Measurements from ENCODE around the gene NKD1. TPM values are rescaled to one million over a fixed set of nuclear protein-coding genes. Genes with fewer than 3 reads are reported as not detected.

Gene NKD1
- total RNA-seq, 4 donors from 2014 or later = 37.1 to 87.8 (median 54.1) TPM

GRCh38 chr16:50670476-50670875, 122.3 kb downstream of the NKD1 start:
- peaks cover 0 to 7% (median 0%) of the 10 kb centered on the region in 4 donors for H3K36me3 ChIP-seq
- H3K4me1 ChIP-seq = peaks cover 5 to 22% (median 20%) of the 10 kb centered on the region in 4 donors
- no peak overlapping the region for H3K4me3 ChIP-seq
- intact Hi-C loops (cut with DNase I) = no loop called here
- DNase-seq (ENCODE audit: extremely low spot score) = no peak
- 93% methylated on average over 6 of the region's 6 CpGs for WGBS
- H3K9me3 ChIP-seq = peaks cover 0 to 18% (median 12%) of the 10 kb centered on the region in 4 donors
- no peak overlapping the region for H3K27ac ChIP-seq (replicated peaks in 1 of 4)
- no peak for TF ChIP-seq EP300 (IDR thresholded peaks at IDR 0.05)
- TF ChIP-seq POLR2AphosphoS5 (IDR thresholded peaks at IDR 0.05) = no peak
- no peak for TF ChIP-seq POLR2A (IDR thresholded peaks at IDR 0.05; ENCODE audit: low read depth)
- TF ChIP-seq CTCF (IDR thresholded peaks at IDR 0.05) = no peak
- H3K27me3 ChIP-seq = peaks cover 0 to 9% (median 3%) of the 10 kb centered on the region in 4 donors

GRCh38 chr16:50671644-50672260, 123.6 kb downstream of the NKD1 start:
- intact Hi-C loops (cut with DNase I) = no loop called here
- H3K9me3 ChIP-seq = peaks cover 0 to 18% (median 12%) of the 10 kb centered on the region in 4 donors
- no peak overlapping the region for H3K27ac ChIP-seq (replicated peaks in 1 of 4)
- H3K27me3 ChIP-seq = peaks cover 0 to 9% (median 3%) of the 10 kb centered on the region in 4 donors
- peaks cover 0 to 7% (median 0%) of the 10 kb centered on the region in 4 donors for H3K36me3 ChIP-seq
- peak in 1 of 3 experiments; percentile 38 for TF ChIP-seq CTCF (IDR thresholded peaks at IDR 0.05)
- no peak for TF ChIP-seq POLR2AphosphoS5 (IDR thresholded peaks at IDR 0.05)
- no peak for TF ChIP-seq EP300 (IDR thresholded peaks at IDR 0.05)
- H3K4me1 ChIP-seq = peaks cover 5 to 19% (median 16%) of the 10 kb centered on the region in 4 donors
- no peak overlapping the region for H3K4me3 ChIP-seq
- no peak for DNase-seq (ENCODE audit: extremely low spot score)
- WGBS = 40% methylated on average over 2 of the region's 2 CpGs

- intact Hi-C loops (cut with DNase I) = no loop called here
- Histone ChIP-seq H3K27ac (replicated peaks in 1 of 4) (no peak overlapping the region), H3K27me3 (peaks cover 0 to 9% (median 3%) of the 10 kb centered on the region in 4 donors), H3K4me1 (peaks cover 2 to 7% (median 5%) of the 10 kb centered on the region in 4 donors), H3K36me3 (peaks cover 0 to 7% (median 0%) of the 10 kb centered on the region in 4 donors), H3K4me3 (no peak overlapping the region), H3K9me3 (peaks cover 0 to 18% (median 12%) of the 10 kb centered on the region in 4 donors)
- WGBS = 62% methylated on average over 33 of the region's 70 CpGs
- DNase-seq (ENCODE audit: extremely low spot score) = no peak
- TF ChIP-seq EP300 (IDR thresholded peaks at IDR 0.05) (no peak), CTCF (IDR thresholded peaks at IDR 0.05) (no peak), POLR2AphosphoS5 (IDR thresholded peaks at IDR 0.05) (no peak), POLR2A (IDR thresholded peaks at IDR 0.05; ENCODE audit: low read depth) (no peak)
Measured at GRCh38 chr16:50673496-50674275, 125.5 kb downstream of the NKD1 start.

- DNase-seq (ENCODE audit: extremely low spot score) = no peak
- peaks cover 0 to 18% (median 12%) of the 10 kb centered on the region in 4 donors for H3K9me3 ChIP-seq
- no peak overlapping the region for H3K4me3 ChIP-seq
- 92% methylated on average over 4 of the region's 4 CpGs for WGBS
- intact Hi-C loops (cut with DNase I) = no loop called here
- peaks cover 0 to 9% (median 3%) of the 10 kb centered on the region in 4 donors for H3K27me3 ChIP-seq
- no peak overlapping the region for H3K27ac ChIP-seq (replicated peaks in 1 of 4)
- TF ChIP-seq EP300 (IDR thresholded peaks at IDR 0.05) (no peak), CTCF (IDR thresholded peaks at IDR 0.05) (no peak), POLR2A (IDR thresholded peaks at IDR 0.05; ENCODE audit: low read depth) (no peak), POLR2AphosphoS5 (IDR thresholded peaks at IDR 0.05) (no peak)
- H3K4me1 ChIP-seq = no peaks in the 10 kb centered on the region
- peaks cover 0 to 7% (median 0%) of the 10 kb centered on the region in 4 donors for H3K36me3 ChIP-seq
Measured at GRCh38 chr16:50674831-50675230, 126.6 kb downstream of the NKD1 start.
